DOHH2 (cell line): ENCODE data around the gene BSDC1.
A peak's percentile ranks its signal among the peaks of the same experiment; 100 is the strongest.

Experiments used
- CTCF ChIP-seq: fragments of 200-600 bp; sonication (generic); IDR thresholded peaks from one replicate; pipeline ENCODE4 v1.5.1; 2014; ENCODE audit warnings: antibody characterized with exemption, mild to moderate bottlenecking, low read depth, low read length; ENCODE audit not compliant: poor library complexity, severe bottlenecking
- EZH2phosphoT487 ChIP-seq: fragments of 200-600 bp; sonication (generic); IDR thresholded peaks from 2 replicates; pipeline ENCODE4 v1.6.1; 2017; ENCODE audit warnings: borderline replicate concordance, mild to moderate bottlenecking, antibody characterized with exemption, low read length, moderate library complexity, mixed read lengths

GRCh38 chr1:32334864-32335534 is 59.2 kb downstream of the BSDC1 start:
- peak; percentile 97 for TF ChIP-seq CTCF
- TF ChIP-seq EZH2phosphoT487: no peak
